ENCODE measurements around the gene ADM2. TPM values are rescaled to one million over a fixed set of nuclear protein-coding genes. Genes with fewer than 3 reads are reported as not detected.

The ADM2 gene
- total RNA-seq, 1 experiment from 2014 or later = 13.6 TPM

DNA sequence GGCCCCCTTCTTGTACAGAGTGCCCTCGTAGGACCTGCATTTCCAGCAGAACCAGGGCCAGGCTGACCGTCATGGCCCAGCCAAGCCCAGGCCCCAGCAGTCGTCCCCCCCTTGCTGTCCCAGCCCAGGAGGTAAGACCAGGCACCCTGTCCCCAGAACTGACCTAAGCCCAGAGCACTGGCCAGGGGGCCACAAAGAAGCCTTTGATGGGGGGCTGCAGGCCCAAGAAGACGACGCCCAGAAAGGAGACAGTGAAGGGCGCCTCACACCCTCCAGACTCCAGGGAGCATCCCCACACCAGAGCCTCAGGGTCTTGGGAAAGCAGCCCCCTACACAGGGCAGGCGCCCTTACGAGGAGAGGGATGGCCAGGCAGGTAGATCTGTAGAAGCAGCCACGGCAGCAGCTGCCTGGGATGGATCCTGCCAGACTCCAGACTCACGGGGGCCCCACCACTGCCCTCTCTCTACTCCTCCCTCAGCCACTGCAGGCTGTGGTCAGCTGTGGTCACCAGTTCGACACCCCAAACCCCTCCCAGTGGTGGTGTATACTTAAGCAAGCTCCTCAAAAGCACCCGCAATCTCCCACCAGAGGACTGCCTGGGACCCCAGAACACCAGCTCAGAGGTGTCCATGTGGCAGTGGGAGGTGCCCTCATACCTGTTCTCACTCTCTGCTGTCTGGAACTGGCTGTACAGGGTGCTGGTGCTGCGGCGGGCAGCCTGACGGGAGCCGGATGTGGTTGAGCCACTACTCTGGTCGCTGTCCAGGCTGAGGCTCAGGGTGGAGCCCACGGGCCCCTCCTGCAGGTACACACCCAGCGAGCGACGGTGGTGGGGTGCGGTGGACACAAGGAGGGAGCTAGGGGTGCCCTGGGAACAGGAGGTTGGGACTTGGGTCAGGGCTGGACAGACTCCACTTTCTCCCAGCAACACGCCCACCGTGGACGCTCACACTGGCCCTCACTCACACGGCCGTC lies 33.5 kb upstream of the ADM2 start:
- CTCF ChIA-PET = no interaction called here
- TF ChIP-seq, protein P1, sequence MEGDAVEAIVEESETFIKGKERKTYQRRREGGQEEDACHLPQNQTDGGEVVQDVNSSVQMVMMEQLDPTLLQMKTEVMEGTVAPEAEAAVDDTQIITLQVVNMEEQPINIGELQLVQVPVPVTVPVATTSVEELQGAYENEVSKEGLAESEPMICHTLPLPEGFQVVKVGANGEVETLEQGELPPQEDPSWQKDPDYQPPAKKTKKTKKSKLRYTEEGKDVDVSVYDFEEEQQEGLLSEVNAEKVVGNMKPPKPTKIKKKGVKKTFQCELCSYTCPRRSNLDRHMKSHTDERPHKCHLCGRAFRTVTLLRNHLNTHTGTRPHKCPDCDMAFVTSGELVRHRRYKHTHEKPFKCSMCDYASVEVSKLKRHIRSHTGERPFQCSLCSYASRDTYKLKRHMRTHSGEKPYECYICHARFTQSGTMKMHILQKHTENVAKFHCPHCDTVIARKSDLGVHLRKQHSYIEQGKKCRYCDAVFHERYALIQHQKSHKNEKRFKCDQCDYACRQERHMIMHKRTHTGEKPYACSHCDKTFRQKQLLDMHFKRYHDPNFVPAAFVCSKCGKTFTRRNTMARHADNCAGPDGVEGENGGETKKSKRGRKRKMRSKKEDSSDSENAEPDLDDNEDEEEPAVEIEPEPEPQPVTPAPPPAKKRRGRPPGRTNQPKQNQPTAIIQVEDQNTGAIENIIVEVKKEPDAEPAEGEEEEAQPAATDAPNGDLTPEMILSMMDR (IDR thresholded peaks at IDR 0.05; ENCODE audit: unreplicated experiment) = no peak
- Mint-ChIP-seq H3K36me3 (ENCODE audit: insufficient read depth, unreplicated experiment) (peaks cover 85% of the 10 kb centered on the region), H3K27ac (ENCODE audit: unreplicated experiment) (no peak overlapping the region), H3K27me3 (ENCODE audit: unreplicated experiment) (no peaks in the 10 kb centered on the region), H3K9me3 (ENCODE audit: low read depth, unreplicated experiment) (no peaks in the 10 kb centered on the region), H3K4me3 (ENCODE audit: low read depth, unreplicated experiment) (no peak overlapping the region), H3K4me1 (ENCODE audit: low read depth, unreplicated experiment) (peaks cover 11% of the 10 kb centered on the region)
- no peak for DNase-seq
- no TSS peak for BruUV-seq (replicated peaks)
- intact Hi-C loops (cut with micrococcal nuclease; ENCODE audit: unreplicated experiment) = loop anchor here (10.0 kb wide), 1 partner anchor 47 kb away; no protein-coding TSS in a partner anchor

DNA sequence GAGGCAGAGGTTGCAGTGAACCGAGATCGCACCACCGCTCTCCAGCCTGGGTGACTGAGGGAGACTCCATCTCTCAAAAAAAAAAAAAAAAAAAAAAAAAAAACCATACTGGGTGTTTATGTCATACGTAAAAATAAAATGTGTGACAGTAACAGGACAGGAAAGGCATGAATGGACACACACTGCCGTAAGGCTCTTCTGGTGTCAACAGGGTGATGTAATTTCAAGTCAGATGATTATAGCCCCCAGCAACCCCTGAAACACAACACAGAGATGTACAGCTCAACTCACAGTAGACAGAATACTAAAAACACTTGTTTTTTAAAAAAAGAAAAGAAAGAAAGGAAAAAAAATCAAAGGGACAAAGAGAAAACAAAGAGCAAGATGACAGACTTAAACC lies 28.7 kb upstream of the ADM2 start:
- BruUV-seq (replicated peaks) = no TSS peak

DNA sequence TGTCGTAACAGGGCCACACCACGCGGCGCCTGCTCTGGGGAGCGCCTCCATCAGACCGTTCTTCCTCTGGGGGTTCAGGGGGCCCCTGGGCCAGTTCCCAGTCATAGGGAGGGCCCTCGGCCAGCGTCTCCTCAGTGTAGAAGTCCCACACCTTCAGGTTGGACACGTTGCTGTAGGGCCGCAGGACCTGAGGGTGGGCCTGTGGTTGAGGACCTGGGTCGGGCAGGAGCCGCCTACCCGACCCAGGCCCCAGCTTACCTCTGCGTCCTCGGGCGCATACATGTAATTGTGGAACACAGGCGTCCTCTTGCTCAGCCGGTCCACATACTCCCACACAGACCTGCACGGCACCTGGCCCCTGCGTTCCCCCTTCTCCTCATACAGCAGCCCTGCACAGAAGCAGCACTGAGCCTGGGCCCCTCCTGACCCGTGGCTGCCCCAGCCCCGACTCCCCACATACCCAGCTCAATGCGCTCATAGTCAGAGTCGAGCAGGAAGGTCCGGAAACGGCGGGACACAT lies 26.7 kb upstream of the ADM2 start:
- no peaks in the 10 kb centered on the region for H3K27me3 Mint-ChIP-seq (ENCODE audit: unreplicated experiment)
- BruUV-seq (replicated peaks) = no TSS peak
- peaks cover 81% of the 10 kb centered on the region for H3K36me3 Mint-ChIP-seq (ENCODE audit: insufficient read depth, unreplicated experiment)
- intact Hi-C loops (cut with micrococcal nuclease; ENCODE audit: unreplicated experiment) = no loop called here
- H3K4me1 Mint-ChIP-seq (ENCODE audit: low read depth, unreplicated experiment) = no peaks in the 10 kb centered on the region
- no peak for DNase-seq
- H3K9me3 Mint-ChIP-seq (ENCODE audit: low read depth, unreplicated experiment) = no peaks in the 10 kb centered on the region
- no peak overlapping the region for H3K4me3 Mint-ChIP-seq (ENCODE audit: low read depth, unreplicated experiment)
- no peak overlapping the region for H3K27ac Mint-ChIP-seq (ENCODE audit: unreplicated experiment)
- TF ChIP-seq, protein P1 (IDR thresholded peaks at IDR 0.05; ENCODE audit: unreplicated experiment) = no peak
- CTCF ChIA-PET = interaction anchor here (0.6 kb wide), 1 partner anchor 122 kb away, joined by 5 read pairs; no protein-coding TSS in a partner anchor

More for the DNA sequence above, 28.7 kb upstream of the ADM2 start:
- CTCF ChIA-PET = interaction anchor here (0.6 to 0.7 kb wide), 3 partner anchors 132 to 168 kb away, joined by 4 to 6 read pairs (median 5); no protein-coding TSS in a partner anchor
- no peaks in the 10 kb centered on the region for H3K9me3 Mint-ChIP-seq (ENCODE audit: low read depth, unreplicated experiment)
- TF ChIP-seq, protein P1 (IDR thresholded peaks at IDR 0.05; ENCODE audit: unreplicated experiment) = no peak
- H3K4me1 Mint-ChIP-seq (ENCODE audit: low read depth, unreplicated experiment) = no peaks in the 10 kb centered on the region
- no peaks in the 10 kb centered on the region for H3K27me3 Mint-ChIP-seq (ENCODE audit: unreplicated experiment)
- no peak for DNase-seq
- H3K27ac Mint-ChIP-seq (ENCODE audit: unreplicated experiment) = no peak overlapping the region
- H3K36me3 Mint-ChIP-seq (ENCODE audit: insufficient read depth, unreplicated experiment) = peaks cover 85% of the 10 kb centered on the region
- intact Hi-C loops (cut with micrococcal nuclease; ENCODE audit: unreplicated experiment) = no loop called here
- H3K4me3 Mint-ChIP-seq (ENCODE audit: low read depth, unreplicated experiment) = no peak overlapping the region

DNA sequence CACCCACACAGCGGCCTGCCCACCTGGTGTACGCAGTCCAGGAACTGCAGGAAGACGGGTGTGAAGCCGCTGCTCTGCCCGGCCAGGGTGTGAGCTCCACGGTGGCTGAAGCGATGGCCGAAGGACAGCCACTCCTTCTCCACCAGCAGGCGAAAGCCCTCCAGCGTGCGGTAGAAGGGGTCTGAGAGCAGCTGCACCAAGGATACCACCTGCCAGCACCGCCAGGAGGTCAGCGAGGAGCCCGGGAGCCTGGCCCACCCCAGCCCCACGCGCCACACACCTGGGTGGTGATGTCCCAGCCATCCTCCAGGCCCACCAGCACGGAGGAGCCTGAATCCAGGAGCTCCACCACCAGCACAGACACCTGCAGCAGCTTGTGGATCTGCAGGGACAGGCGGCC lies 26.1 kb upstream of the ADM2 start:
- H3K36me3 Mint-ChIP-seq (ENCODE audit: insufficient read depth, unreplicated experiment) = peaks cover 77% of the 10 kb centered on the region
- intact Hi-C loops (cut with micrococcal nuclease; ENCODE audit: unreplicated experiment) = no loop called here

More for the DNA sequence above, 26.1 kb upstream of the ADM2 start:
- Mint-ChIP-seq H3K27ac (ENCODE audit: unreplicated experiment) (no peak overlapping the region), H3K27me3 (ENCODE audit: unreplicated experiment) (no peaks in the 10 kb centered on the region), H3K4me3 (ENCODE audit: low read depth, unreplicated experiment) (no peak overlapping the region), H3K4me1 (ENCODE audit: low read depth, unreplicated experiment) (no peaks in the 10 kb centered on the region), H3K9me3 (ENCODE audit: low read depth, unreplicated experiment) (no peaks in the 10 kb centered on the region)
- TF ChIP-seq, protein P1 (IDR thresholded peaks at IDR 0.05; ENCODE audit: unreplicated experiment) = no peak
- BruUV-seq (replicated peaks) = no TSS peak
- CTCF ChIA-PET = interaction anchor here (0.6 kb wide), 1 partner anchor 123 kb away, joined by 5 read pairs; no protein-coding TSS in a partner anchor
- DNase-seq = no peak
